Measurements from ENCODE around the gene CYP2A6.
"Not testable (repeated sequence)": the region's sequence is repeated elsewhere in the genome, so short reads cannot be mapped to it uniquely, and the experiment has no call there.

The CYP2A6 gene

DNA sequence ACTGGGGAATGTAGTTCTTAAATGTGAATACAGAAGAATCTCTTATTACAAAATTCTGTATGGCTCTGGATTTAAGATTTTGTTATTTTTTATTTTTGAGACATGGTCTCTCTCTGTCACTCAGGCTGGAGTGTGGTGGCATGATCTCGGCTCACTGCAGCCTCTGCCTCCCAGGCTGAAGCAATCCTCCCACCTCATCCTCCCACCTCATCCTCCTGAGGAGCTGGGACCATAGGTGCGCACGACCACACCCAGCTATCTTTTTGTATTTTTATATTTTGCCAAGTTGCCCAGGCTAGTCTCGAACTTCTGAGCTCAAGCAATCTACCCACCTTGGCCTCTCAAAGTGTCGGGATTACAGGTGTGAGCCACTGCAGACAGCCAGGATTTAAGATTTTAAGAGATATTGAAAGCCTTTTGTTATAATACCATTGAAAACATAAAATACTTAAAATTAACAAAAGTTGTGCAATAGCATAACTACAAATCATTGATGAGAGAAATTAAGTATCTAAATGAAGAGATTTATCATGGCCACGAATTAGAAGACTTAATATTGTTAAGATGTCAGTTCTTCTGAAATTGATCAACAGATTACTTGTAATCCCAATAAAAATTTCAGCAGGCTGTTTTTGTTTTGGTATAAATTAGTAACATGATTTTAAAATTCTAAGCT, 13.4 kb downstream of the CYP2A6 start:
- DNase-seq (ENCODE audit: low read depth) = no peak
- H3K4me3 ChIP-seq (ENCODE audit: low read length) = no peak overlapping the region
- TF ChIP-seq, protein P1, sequence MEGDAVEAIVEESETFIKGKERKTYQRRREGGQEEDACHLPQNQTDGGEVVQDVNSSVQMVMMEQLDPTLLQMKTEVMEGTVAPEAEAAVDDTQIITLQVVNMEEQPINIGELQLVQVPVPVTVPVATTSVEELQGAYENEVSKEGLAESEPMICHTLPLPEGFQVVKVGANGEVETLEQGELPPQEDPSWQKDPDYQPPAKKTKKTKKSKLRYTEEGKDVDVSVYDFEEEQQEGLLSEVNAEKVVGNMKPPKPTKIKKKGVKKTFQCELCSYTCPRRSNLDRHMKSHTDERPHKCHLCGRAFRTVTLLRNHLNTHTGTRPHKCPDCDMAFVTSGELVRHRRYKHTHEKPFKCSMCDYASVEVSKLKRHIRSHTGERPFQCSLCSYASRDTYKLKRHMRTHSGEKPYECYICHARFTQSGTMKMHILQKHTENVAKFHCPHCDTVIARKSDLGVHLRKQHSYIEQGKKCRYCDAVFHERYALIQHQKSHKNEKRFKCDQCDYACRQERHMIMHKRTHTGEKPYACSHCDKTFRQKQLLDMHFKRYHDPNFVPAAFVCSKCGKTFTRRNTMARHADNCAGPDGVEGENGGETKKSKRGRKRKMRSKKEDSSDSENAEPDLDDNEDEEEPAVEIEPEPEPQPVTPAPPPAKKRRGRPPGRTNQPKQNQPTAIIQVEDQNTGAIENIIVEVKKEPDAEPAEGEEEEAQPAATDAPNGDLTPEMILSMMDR (conservative IDR thresholded peaks at IDR 0.05; ENCODE audit: low read depth, low read length) = no peak

DNA sequence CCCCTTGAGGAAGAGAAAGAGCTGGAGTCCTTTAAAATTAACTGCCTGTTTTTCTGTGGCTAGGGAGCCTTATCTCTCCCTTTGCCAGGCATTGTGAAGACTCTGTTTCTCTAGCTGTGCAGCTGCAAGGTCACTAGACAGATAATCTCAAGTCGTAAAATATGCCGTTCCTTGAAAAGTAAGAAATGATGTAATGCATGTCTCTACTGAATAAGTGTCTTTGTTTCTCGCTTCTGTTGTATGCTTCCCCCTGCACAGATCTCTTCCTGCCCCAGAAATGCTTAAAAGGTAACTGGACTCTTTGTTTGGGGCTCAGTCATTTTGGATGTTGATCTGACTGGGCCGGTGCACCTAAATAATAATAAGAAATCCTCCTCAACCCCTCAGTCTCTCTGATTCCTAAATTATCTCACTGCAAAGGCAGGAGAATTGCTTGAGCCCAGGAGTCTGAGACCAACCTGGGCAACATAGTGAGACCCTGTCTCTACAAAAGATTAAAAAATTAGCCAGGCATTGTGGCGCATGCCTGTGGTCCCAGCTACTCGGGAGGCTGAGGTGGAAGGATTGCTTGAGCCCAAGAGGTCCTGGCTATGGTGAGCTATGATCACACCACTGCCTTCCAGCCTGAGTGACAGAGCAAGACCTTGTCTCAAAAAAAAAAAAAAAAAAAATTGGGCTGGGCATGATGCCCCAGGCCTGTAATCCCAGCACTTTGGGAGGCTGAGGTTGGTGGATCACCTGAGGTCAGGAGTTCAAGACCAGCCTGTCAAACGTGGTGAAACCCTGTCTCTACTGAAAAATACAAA, 16.3 kb downstream of the CYP2A6 start:
- not testable (repeated sequence) for H3K4me3 ChIP-seq (ENCODE audit: low read length); DNase-seq (ENCODE audit: low read depth)

DNA sequence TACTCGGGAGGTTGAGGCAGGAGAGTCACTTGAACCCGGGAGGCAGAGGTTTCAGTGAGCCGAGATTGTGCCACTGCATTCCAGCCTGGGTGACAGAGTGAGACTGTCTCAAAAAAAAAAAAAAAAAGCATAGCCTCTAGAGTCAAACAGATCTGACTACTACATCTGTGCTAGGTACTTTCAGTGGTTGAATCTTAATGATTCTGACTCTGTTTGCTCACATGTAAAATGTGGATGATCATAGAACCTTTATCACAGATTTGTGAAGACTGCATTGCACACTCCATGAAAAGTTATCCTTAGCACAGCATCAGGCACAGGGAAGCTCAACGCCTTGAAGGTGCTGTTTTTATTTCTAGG, 17.8 kb downstream of the CYP2A6 start:
- not testable (repeated sequence) for H3K4me3 ChIP-seq (ENCODE audit: low read length); DNase-seq (ENCODE audit: low read depth)

GRCh38 chr19:40831502-40832430, 18.5 kb downstream of the CYP2A6 start:
- TF ChIP-seq, protein P1 (conservative IDR thresholded peaks at IDR 0.05; ENCODE audit: low read depth, low read length) = no peak
- no peak overlapping the region for H3K4me3 ChIP-seq (ENCODE audit: low read length)
- peak; percentile 81 for DNase-seq (ENCODE audit: low read depth)

GRCh38 chr19:40830741-40831140, 19.5 kb downstream of the CYP2A6 start:
- DNase-seq (ENCODE audit: low read depth); H3K4me3 ChIP-seq (ENCODE audit: low read length): not testable (repeated sequence)

- no peak for DNase-seq (ENCODE audit: low read depth)
- TF ChIP-seq, protein P1 (conservative IDR thresholded peaks at IDR 0.05; ENCODE audit: low read depth, low read length) = no peak
Observed at GRCh38 chr19:40829205-40829604, 21.0 kb downstream of the CYP2A6 start.

GRCh38 chr19:40827386-40828247, 22.6 kb downstream of the CYP2A6 start:
- DNase-seq (ENCODE audit: low read depth) = no peak
- TF ChIP-seq, protein P1 (conservative IDR thresholded peaks at IDR 0.05; ENCODE audit: low read depth, low read length) = no peak
- H3K4me3 ChIP-seq (ENCODE audit: low read length) = no peak overlapping the region

More at GRCh38 chr19:40829205-40829604, 21.0 kb downstream of the CYP2A6 start:
- no peak overlapping the region for H3K4me3 ChIP-seq (ENCODE audit: low read length)

- not testable (repeated sequence) for H3K4me3 ChIP-seq (ENCODE audit: low read length); DNase-seq (ENCODE audit: low read depth)
Observed at GRCh38 chr19:40826699-40827385, 23.4 kb downstream of the CYP2A6 start.

GRCh38 chr19:40826312-40826698, 23.9 kb downstream of the CYP2A6 start:
- not testable (repeated sequence) for DNase-seq (ENCODE audit: low read depth); H3K4me3 ChIP-seq (ENCODE audit: low read length)

DNA sequence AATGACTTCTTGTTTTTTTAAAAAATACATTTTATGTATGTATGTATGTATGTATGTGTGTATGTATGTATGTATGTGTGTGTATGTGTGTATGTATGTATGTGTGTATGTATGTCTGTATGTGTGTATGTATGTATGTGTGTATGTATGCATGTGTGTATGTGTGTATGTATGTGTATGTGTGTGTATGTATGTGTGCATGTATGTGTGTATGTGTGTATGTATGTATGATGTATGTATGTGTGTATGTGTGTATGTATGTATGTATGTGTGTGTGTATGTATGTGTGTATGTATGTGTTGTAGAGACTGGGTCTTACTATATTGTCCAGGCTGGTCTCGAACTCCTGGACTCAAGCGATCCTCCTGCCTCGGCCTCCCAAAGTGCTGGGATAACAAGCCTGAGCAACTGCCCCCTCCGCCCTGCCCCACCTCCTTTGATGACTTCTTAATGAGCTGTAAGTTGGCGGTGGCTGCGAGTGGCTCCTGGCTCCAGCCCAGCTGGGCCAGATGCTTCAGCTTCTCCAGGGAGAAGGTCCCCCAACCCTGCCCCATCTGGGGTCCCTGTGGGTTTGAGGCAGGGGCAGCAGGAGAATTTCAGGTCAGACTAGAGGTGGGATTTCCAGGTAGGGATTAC, 24.7 kb downstream of the CYP2A6 start:
- H3K4me3 ChIP-seq (ENCODE audit: low read length); DNase-seq (ENCODE audit: low read depth): not testable (repeated sequence)

DNA sequence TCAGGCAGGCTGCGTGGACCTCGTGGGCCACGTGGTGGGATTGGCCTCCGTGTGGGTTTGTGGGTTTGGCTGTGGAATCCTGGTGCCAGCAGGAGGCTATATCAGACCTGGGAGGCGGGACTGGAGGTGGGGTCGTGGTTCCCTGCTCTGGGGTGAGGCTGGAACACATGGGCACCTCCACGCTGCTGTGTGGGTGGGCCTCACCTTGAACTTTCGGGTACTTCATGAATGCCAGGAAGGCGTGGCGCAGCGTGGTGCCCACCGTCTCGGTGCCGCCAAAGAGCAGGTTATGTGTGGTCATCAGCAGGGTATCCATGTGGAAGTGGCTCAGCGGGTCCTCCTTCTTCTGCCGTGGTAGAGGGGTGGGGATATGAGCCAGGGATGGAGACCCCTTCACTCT, 25.3 kb downstream of the CYP2A6 start:
- DNase-seq (ENCODE audit: low read depth); H3K4me3 ChIP-seq (ENCODE audit: low read length): not testable (repeated sequence)

Measured in retinal pigment epithelial cell (primary cell).